KMS-11 (cell line): Measurements from ENCODE around the gene LRIG3.
"Not testable (repeated sequence)": the region's sequence is repeated elsewhere in the genome, so short reads cannot be mapped to it uniquely, and the experiment has no call there.

Source experiments
- H2AFZ ChIP-seq: fragments of 200-600 bp; sonication (generic); 2 replicates; pipeline ENCODE4 v1.6.1; 2016; ENCODE audit warnings: antibody characterized with exemption, mixed run types, low read depth
- H3K27ac ChIP-seq: fragments of 200-600 bp; sonication (generic); 2 replicates; pipeline ENCODE4 v1.6.1; 2016; ENCODE audit warnings: mild to moderate bottlenecking, mixed run types
- H3K27me3 ChIP-seq: fragments of 200-600 bp; sonication (generic); 2 replicates; pipeline ENCODE4 v1.6.1; 2017; ENCODE audit warnings: mild to moderate bottlenecking, low read depth, mixed run types, moderate library complexity; ENCODE audit not compliant: insufficient read depth
- H3K36me3 ChIP-seq: fragments of 200-600 bp; sonication (generic); 2 replicates; pipeline ENCODE4 v1.6.1; 2017; ENCODE audit warnings: mild to moderate bottlenecking, mixed run types; ENCODE audit not compliant: insufficient read depth
- H3K4me1 ChIP-seq: fragments of 200-600 bp; sonication (generic); 2 replicates; pipeline ENCODE4 v1.6.1; 2016; ENCODE audit warnings: mild to moderate bottlenecking, low read depth, mixed run types; ENCODE audit not compliant: poor library complexity, severe bottlenecking
- H3K4me2 ChIP-seq: fragments of 200-600 bp; sonication (generic); 2 replicates; pipeline ENCODE4 v1.7.0; 2016; ENCODE audit warnings: mild to moderate bottlenecking, mixed run types
- H3K4me3 ChIP-seq: fragments of 200-600 bp; sonication (generic); IDR thresholded peaks from 2 replicates; pipeline ENCODE4 v1.6.1; 2017; ENCODE audit warnings: low read depth, low read length, mixed read lengths; ENCODE audit not compliant: insufficient read depth
- H3K79me2 ChIP-seq: fragments of 200-600 bp; sonication (generic); 2 replicates; pipeline ENCODE4 v1.6.1; 2016; ENCODE audit warnings: low read depth, mixed run types; ENCODE audit not compliant: insufficient read depth
- H3K9ac ChIP-seq: fragments of 200-600 bp; sonication (generic); 2 replicates; pipeline ENCODE4 v1.6.1; 2016; ENCODE audit warnings: mild to moderate bottlenecking, mixed run types
- H4K20me1 ChIP-seq: fragments of 200-600 bp; sonication (generic); 2 replicates; pipeline ENCODE4 v1.6.1; 2016; ENCODE audit warnings: mild to moderate bottlenecking, mixed run types; ENCODE audit not compliant: insufficient read depth
- CTCF ChIP-seq: fragments of 200-600 bp; sonication (generic); conservative IDR thresholded peaks from 2 replicates; pipeline ENCODE4 v1.6.1; 2017; ENCODE audit warnings: low read depth, mild to moderate bottlenecking, antibody characterized with exemption, low read length, moderate library complexity, mixed read lengths

LRIG3 gene

GRCh38 chr12:58914457-58914856 lies 5.8 kb downstream of the LRIG3 start:
- no peak overlapping the region for H3K4me3 ChIP-seq
- peaks cover 22% of the 10 kb centered on the region; the same call in 1 of the 2 replicates for H3K36me3 ChIP-seq
- peak overlapping the region; percentile 91 for H3K9ac ChIP-seq
- peak overlapping the region; percentile 58 for H3K4me2 ChIP-seq
- peak overlapping the region; percentile 88 for H3K27ac ChIP-seq
- H3K27me3 ChIP-seq: no peaks in the 10 kb centered on the region
- H3K79me2 ChIP-seq: peaks cover 100% of the 10 kb centered on the region
- no peaks in the 10 kb centered on the region; the same call in 1 of the 2 replicates for H4K20me1 ChIP-seq
- no peak overlapping the region for H2AFZ ChIP-seq
- no peak for TF ChIP-seq CTCF
- H3K4me1 ChIP-seq: peaks cover 56% of the 10 kb centered on the region

GRCh38 chr12:58907391-58907790 lies 12.9 kb downstream of the LRIG3 start:
- no peak overlapping the region for H3K27ac ChIP-seq
- no peak overlapping the region for H3K9ac ChIP-seq
- H3K4me1 ChIP-seq: peaks cover 10% of the 10 kb centered on the region
- H3K4me2 ChIP-seq: no peak overlapping the region
- H3K27me3 ChIP-seq: no peaks in the 10 kb centered on the region
- no peak overlapping the region for H3K4me3 ChIP-seq
- no peak overlapping the region for H2AFZ ChIP-seq
- H3K36me3 ChIP-seq: peaks cover 22% of the 10 kb centered on the region; the same call in 1 of the 2 replicates
- TF ChIP-seq CTCF: no peak
- H3K79me2 ChIP-seq: peaks cover 60% of the 10 kb centered on the region
- H4K20me1 ChIP-seq: no peaks in the 10 kb centered on the region

- TF ChIP-seq CTCF: no peak
- H3K4me1 ChIP-seq: peaks cover 6% of the 10 kb centered on the region
- H3K4me2 ChIP-seq: no peak overlapping the region
- H3K9ac ChIP-seq: no peak overlapping the region
- H2AFZ ChIP-seq: no peak overlapping the region
- H3K4me3 ChIP-seq: no peak overlapping the region
- H3K79me2 ChIP-seq: peaks cover 58% of the 10 kb centered on the region
- peaks cover 22% of the 10 kb centered on the region; the same call in 1 of the 2 replicates for H3K36me3 ChIP-seq
- no peaks in the 10 kb centered on the region for H4K20me1 ChIP-seq
- no peak overlapping the region for H3K27ac ChIP-seq
- H3K27me3 ChIP-seq: no peaks in the 10 kb centered on the region
Measured at GRCh38 chr12:58906917-58907316, 13.4 kb downstream of the LRIG3 start.

- H3K27me3 ChIP-seq: no peaks in the 10 kb centered on the region
- no peaks in the 10 kb centered on the region for H4K20me1 ChIP-seq
- no peak overlapping the region for H2AFZ ChIP-seq
- TF ChIP-seq CTCF: no peak
- H3K4me1 ChIP-seq: no peaks in the 10 kb centered on the region
- H3K4me2 ChIP-seq: no peak overlapping the region
- peaks cover 14% of the 10 kb centered on the region; the same call in 1 of the 2 replicates for H3K36me3 ChIP-seq
- H3K79me2 ChIP-seq: peaks cover 56% of the 10 kb centered on the region
- H3K27ac ChIP-seq: no peak overlapping the region
- no peak overlapping the region for H3K4me3 ChIP-seq
- H3K9ac ChIP-seq: no peak overlapping the region
Measured at GRCh38 chr12:58905422-58905821, 14.9 kb downstream of the LRIG3 start.

GRCh38 chr12:58902726-58903125 lies 17.6 kb downstream of the LRIG3 start:
- H3K27ac ChIP-seq, H3K4me3 ChIP-seq, H3K4me2 ChIP-seq, H3K9ac ChIP-seq, H3K27me3 ChIP-seq, H3K4me1 ChIP-seq, H2AFZ ChIP-seq, H4K20me1 ChIP-seq, H3K36me3 ChIP-seq: not testable (repeated sequence)
- peaks cover 51% of the 10 kb centered on the region; the same call in 1 of the 2 replicates for H3K79me2 ChIP-seq
